ENCODE results near the gene MED12L.

MED12L gene

DNA sequence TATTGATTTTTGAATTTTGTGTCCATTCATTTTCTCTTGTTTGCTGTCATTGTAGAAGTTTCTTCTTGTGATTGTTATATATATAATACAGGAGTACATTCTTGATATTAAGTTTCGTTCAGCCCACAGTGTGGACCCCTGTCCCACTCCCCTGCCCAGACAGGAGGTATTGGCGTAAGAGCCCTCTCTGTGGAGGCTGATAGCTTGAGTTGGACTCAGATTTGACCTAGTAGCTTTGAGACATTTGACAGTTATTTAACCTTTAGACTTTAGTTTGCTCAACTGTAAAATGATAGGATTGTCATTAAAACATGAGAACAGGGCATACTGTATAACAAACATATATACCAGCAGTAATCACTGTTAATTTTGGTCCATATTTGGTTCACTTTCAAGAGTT is 90.5 kb downstream of the MED12L start:
- DNase-seq = no peak

DNA sequence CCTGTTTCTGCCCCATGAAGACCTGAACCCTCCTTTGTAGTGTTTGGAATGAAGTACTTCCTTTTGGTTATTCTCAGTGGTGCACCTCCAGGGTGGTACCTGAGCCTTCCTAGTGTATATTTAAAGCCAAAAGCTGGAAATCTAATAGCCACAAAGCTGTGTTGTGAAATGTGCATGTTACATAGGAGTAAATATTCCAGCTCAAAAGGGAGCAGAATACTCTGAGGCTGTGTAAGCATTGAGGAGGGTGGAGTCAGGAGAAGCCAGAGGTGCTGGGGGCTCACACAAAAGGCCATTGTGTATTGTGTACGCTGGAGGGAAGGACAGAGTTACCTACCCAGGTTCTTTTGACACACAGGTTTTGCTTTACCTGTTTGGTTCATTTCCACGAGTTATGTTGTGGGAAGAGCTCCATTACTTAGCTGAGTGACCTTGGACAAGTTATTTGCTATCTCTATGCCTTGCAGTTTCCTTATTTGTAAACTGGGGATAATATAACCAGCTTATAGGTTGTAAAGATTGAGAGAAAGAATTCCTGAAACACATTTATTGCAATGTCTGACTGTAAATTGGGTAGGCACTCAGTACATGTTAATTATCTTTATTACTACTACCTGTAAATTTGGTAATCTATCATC is 92.9 kb downstream of the MED12L start:
- DNase-seq = no peak

DNA sequence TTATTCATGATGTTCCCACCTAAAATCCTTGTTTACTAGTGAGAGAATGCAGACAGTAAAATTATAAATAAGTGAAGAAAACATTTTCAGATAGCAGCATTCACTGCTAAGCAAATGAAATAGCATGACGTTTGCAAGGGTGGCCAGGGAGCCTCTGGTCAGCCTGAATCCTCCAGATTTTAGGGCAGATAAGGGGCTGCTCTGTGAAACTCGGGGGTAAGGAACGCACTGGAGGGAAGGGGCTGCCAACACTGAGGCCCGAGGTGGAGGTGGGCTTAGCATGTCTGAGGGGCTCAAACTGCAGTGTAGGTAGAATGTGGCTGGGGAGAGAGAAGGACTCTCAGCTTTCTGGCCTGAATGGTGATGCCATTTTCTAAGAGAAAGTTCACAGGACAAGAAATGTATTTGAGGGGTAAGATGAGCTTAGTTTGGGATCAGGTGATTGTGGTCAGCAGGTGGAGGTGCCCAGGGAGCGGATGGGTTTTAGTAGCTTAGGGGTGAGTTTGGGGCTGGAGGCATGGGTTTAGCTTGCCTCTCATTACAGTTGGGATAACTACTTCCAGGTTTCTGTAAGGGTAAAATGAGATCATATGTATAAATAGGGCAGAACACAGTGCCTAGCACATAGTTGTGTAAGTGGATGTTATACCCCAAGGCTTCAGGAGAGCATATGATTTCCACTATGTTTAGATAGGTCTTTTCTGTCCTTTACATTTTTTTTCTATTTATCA is 97.0 kb downstream of the MED12L start:
- no peak for DNase-seq

DNA sequence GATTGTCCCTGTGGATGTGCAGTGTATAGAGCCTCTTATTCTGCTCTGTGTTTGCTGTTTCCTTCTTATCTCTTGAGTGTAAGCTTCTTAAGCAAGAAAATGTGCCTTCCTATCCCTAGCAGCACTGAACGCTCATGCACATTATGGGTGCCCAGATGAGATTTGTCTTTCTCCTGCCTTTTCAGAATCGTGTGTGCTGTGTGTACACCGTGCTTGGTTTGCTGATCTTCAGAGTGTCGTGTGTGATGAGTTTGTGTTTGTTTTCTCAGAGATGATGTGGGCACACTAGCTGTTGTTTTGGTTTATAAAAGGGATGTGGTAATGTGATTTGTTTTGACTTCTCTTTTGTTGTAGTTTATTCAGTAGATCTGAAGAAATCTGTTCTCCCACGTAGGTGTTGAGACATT is 97.8 kb downstream of the MED12L start:
- DNase-seq = peak in 1 of 2 donors; percentile 25

DNA sequence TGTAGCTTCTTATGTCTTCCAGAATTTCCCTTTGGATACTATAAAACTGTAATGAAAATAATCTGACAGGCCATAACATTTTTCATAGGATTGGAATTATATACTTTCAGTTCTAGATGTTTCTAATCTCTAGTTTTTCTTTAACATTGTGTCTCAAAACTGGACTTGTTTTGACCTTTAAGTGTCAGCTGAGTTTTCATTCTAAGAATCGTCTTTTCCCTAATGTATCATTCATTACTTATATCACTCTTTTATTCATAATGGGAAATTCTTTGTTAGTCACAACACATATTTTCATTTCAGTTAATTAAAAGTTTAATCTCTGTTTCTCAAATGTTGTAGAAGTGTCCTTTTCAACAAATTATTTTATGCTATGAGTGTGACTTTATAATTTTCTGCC is 105.6 kb downstream of the MED12L start:
- DNase-seq = no peak

DNA sequence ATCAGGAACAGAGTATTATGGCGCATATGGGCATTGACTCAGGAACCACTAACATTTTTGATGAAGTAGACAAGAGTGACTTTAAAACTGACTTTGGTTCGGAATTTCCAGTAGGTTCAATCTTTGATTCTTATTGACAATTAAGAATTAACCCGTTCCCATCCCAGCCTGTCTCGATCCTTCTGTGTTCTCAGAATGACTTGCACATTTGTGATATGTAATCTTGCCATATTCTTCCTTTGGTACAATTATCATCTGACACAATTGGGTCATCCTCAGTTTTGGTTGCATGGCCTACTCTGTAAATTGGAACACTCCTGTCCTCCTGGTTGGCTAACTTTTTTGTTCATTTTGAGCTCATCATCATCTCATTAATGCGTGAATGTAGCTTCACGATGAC is 107.1 kb downstream of the MED12L start:
- no peak for DNase-seq

DNA sequence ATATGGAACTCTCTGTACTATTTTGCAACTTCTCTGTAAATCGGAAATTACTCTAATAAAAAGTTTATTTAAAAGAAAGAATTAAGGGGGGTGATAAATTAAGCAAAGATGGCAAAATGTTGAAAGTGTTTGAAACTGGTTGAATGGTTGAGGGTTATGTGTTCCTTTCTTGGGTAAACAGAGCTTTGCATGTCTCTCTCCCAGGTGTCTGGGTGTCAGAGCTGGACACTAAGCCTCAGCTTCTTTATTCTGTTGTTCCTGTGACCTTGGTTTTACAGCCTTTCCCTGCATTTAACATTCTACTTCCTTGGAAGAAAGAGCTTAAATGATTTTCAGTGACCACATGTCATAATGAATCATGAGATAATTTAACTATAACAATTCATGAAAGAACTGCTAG is 110.4 kb downstream of the MED12L start:
- no peak for DNase-seq

DNA sequence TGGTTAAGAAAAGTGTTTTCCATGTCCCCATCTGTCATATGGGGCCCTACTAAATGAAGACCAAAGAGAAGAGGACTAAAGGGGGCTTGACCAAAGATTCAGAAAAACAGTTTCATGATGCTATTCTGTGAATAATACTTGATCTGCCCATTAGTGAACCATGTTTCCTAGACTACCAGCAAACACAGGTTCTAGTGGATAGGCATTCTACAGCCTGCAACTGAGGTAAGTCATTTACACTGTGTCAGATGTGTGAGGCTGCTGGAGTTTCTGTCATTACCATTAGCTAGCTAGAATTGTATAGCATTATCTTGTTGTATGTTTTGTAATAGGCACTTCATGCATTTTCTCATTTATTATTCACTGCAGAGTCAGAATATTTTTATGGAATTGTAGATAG is 111.0 kb downstream of the MED12L start:
- no peak for DNase-seq

DNA sequence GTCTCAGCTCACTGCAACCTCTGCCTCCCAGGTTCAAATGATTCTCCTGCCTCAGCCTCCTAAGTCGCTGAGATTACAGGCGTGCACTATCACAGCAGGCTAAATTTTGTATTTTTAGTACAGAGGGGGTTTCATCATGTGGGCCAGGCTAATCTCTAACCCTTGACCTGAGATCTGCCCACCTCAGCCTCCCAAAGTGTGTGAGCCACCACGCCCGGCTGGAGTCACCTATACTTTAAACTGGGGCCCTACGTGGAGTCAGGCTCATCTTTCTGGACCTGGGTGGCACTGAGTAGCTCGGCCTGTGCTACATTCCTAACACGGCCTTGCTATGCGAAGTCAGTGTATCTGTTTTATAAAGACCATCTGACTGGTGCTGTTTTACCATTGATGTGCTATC is 111.8 kb downstream of the MED12L start:
- no peak for DNase-seq

DNA sequence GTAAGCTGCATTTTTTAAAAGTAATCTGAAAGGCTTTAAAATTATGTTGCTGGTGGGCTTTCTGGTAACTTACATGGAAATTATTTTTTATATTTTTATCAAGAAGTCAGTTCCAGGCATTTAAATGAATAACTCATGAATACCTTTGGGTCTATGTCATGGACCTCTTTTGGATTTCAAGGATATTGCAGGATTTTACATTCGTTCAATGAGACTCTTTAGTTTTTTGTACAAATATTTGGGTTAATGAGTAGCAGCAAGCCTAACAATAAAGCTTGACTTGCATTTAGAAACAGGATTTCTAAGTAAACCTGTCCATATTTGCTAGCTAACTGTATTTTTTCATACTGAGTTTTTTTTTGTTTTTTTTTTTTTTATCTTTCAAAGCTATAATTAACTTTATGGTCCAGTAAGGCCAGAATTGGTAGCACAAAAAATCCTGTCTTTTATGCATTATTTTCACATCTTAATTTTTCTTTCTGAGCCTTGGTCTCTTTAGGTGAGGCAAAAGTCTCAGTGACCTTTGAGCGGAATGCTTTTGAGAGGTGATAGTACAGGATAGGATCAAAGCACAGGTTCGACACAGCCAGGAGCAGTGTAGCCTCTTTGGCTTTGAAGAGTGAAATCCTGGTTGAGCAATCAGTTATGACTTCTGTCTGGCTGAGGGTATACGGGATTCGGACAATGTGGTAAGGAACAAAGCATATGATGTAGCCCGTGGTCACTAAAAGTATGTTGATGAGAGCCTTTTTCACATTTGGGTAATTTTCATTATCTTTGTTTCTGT is 112.7 kb downstream of the MED12L start:
- DNase-seq = no peak

DNA sequence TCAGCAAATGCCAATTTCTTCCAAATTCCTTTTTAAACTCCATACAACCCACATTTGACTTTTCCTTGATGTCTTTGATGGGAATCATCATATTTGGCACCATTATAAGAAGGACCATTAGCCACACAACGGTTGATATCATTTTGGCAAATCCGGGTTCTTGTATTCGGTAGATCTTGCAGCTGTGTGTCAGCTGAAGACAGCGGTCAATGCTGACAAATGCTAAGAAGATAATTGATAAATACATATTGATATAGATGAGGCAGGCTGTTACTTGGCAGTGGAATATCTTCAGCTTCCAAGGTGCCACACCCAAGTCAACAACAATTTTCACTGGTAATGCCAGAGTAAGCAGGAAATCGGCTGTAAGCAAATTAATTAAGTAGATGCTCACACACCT is 113.4 kb downstream of the MED12L start:
- no peak for DNase-seq

DNA sequence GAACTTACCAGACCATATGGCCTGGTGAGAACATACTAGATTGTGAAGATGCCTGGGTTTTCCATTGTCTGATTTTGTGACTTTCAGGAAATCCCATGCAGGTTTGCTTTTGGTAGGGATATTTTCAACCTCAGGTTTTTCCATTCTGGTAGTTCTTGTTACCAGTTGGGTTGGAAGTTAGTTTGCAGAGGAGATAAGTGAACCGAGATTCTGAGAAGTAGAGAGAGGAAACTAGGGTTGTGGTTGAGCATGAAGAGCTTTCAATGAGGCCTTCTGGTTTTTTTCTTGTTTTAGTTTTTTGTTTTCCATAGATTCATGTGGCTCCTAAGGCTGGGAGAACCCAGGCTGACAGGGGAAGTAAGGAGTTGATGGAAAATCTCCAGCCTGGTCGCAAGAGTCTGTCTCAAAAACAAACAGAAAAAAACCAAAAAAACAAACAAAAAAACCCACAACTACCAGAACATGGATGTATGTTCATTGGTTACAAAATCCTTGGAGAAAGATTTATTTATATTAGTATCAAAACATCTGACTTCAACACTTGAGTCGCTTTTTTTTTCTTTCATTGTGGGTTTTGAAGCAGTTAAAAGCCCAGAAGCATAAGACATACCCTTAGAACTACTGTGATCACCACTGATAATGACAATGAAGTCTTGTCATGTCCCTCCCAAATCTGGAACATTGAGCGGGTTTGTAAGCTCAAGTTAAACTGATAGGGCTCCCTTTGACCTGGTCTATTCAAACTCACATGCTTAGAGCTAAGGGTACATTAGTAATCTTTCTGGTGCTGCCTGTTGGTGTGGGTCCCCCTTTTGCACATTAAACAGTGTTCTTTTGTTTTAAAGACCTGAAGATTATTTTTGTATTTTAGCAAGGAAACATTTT is 114.3 kb downstream of the MED12L start:
- peak in 1 of 2 donors; percentile 49 for DNase-seq

DNA sequence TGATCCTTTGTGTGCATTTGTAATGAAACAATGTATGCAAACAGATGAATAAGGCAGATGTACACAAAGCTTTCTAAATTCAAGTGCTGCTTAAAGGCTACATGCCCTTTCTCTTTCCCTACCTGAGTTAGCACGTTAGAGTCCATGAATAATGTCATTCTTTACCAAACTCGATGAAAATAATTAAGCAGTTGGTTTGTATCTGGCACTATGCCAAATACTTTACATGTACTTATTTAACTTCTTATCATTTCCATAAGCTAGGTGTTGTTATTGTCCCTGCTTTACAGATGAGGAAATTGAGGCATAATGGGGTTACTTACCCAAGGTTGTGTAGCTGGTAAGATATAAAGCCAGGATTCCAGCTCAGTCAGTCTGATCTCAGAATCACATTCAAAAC is 115.1 kb downstream of the MED12L start:
- DNase-seq = peak in 1 of 2 donors; percentile 31

DNA sequence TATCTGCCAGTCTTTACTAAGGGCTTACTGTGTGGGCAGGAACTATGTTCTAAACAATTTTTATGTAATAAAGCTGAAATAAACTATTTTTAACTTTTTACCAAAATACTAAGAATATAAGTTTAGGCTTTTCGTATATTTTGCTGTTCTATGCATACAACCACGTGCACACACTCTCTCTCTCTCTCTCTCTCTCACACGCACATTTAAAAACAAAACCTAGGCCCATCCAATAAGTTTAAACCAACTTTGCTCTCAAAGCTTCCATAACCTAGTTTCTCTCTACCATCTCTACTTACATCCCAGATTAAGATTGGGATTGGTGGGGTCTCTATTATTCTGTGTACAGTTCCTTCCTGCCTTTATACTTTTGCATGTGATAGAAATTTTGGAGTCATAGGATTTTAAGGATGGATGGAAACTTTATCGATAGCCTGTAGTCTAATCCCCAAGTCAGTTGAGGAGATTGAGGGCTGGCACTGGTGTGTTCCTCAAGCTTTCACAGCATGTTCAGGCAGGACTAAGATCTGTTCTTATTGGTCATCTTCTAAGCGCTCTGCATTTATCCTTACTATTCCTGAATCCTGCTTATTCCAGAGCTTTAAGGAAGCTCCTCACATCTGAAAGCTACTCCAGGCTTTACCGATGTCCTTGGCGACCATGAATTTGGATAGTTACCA is 115.7 kb downstream of the MED12L start:
- DNase-seq = peak in 1 of 2 donors; percentile 56

DNA sequence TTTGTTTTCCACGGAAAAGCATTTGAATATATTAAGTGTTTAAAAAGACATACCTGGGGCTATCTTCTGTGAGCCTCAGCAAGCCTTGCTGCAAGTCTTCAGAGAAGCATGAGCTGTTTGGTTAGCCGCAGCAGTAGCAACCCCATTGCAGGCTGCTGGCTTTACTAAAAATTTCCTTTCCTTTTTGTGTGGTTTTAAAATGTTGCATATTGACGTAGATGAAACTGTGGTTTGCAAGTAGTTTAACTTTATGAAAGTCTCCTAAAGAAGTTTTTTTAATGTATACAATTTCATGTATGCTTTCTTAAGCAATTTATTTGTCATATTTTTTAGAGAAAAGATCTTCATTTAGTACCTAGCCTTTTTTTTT is 117.6 kb downstream of the MED12L start, which contains the start of gene GPR171:
Gene GPR171, minus strand, starts transcription at position 166 of the 370 bp plus-strand sequence. CDS start 3,830 bp downstream, outside the sequence.
- DNase-seq = peak; percentile 72 to 85

DNA sequence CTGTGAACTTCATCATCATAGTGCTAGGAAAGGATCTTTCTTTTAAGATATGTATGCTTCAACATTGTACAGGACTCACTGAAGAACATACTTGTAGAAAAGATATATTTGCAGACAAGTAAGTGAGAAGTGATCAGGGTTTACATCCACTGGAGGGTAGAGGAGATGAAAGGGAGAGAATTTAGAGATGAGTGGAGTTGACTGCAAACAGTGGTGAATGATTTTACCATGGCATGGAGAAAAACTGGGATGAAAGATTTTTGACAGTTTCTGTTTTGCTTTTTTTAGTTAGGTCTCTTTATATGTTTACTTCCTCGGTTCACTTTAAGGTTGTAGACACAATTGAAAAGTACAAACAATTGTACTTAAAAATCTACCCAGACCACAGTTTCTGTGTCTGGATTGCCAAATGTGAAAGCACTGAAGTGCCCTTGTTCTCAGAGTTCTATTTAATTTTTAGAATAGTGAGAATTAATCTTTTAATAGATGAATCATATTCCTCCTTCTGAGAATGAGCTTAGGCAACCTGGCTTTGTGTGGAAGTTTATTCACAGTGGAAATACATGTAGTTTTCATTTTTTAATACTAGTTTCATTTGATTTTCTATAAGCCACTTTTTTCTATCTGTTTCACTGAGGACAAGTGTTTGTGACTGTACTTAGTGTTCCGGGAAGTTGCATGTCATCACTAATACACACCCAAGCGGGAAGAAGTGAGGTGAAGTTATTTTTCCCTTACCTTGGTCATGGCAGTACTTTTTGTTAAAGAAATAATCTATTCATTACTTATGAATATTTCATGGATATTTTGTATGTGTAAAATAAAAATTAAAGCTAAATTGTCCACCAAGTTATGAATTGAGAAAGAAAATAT is 119.3 kb downstream of the MED12L start:
- peak; percentile 43 to 80 for DNase-seq

DNA sequence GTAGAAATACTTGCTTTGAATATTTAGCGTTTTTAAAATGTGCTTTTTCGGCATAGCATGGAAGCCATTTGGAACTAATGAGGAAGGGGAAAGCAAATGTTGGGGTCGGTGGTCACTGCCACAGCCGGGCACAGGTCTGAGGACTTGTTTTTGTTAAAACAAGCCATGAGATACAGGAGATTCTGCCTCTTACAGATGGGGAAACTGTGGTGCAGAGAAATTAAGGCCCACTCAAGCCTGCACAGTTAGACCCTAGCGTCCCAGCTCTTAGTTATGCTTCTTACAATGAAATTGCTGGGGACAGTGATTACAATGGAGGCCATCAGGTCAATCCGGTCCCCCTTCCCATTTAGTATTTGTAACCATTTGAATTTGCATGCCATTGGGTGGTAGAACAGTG is 120.0 kb downstream of the MED12L start:
- no peak for DNase-seq

DNA sequence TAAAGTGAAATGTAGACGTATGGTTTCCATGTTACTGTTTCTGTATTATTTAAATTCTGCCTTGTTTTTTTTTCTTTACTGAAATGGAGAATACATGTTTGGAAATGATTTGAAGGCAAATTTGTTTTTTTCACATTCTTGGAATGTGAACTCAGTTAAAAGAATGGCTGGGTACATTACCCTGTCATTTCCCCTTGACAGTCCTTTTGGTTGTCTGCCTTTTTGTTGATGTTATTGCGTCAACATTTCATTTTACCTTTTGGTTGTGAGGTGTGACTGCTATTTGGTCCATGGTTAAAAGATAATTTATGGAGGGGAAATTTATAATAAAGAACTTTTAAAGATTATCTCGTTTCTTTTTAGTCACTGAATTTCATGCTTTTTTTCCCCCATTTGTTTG is 120.7 kb downstream of the MED12L start:
- DNase-seq = peak in 1 of 2 donors; percentile 58

DNA sequence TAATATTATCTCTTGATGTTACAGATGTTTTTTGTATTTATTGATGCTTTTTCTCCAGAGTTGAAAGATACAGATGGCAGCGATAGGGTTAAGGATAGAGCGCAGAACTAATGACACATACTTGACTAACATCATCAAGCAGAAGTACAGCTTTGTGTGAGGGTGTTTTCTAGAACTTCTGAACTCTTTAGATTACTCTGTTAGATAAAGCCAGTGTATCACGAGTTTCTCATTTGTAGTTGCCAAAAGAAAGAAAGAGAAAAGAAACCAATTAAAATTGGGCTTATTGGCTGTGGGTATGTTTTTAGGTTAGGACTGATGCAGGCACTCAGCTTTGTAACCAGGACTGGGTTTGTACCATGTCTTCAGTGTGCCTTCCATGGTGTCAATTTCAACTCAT is 124.2 kb downstream of the MED12L start:
- peak in 1 of 2 donors; percentile 50 for DNase-seq

DNA sequence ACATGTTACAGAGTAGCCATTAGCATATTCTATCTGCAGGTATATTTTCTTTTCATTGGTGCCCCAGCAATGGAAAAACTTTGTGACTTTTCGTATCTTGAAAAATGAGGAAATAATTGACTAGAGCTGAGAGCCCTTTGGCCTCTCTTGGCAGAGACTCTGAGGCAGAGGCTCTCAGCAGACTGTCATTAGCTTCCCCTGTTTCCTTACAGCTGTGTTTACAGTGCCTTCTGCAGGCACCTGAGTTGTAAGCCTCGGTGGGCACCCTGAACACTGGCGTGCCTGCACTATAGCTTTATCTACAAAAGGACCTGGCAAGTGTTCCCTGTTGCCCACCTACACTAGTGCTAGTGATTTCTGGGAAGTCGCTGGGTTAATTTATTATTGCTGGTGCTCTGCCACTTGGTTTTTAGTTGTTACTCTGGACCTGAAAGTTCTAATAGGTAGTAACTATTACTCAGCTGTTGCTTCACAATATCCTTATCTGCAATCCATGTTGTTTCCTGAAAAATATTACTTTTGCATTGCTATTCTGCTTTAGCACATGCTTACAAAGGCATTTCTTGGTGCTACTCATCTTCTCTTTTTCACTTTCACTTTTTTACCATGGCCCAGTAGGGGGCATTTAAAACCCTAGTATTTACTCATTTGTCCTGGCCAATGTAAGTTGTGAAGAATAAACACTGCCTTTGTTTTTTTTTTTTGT is 125.4 kb downstream of the MED12L start:
- peak in 1 of 2 donors; percentile 39 for DNase-seq

Measured in CD4-positive, alpha-beta T cell treated with Interferon alpha-2 for 1 hour (primary cell).